HT-29 (cell line): ENCODE measurements around the gene FBF1. TPM values are rescaled to one million over a fixed set of nuclear protein-coding genes. Genes with fewer than 3 reads are reported as not detected.
A peak's percentile ranks its signal among the peaks of the same experiment; 100 is the strongest.

ENCODE experiments used
- DNase-seq: peaks from one replicate; pipeline ENCODE4 v3.0.0-alpha.2; 2015; ENCODE audit warnings: low spot score
- total RNA-seq: library from RNA; depleted of rRNA; stranded (reverse); fragments of >200 nt; shearing (Covaris generic); gene quantifications from 2 replicates; pipeline ENCODE4 v1.2.3, GENCODE V29; 2014

Gene FBF1
- total RNA-seq, 1 experiment from 2014 or later = 13.1 TPM

GRCh38 chr17:75959051-75959838 is 18.4 kb upstream of the FBF1 start:
- no peak for DNase-seq

DNA sequence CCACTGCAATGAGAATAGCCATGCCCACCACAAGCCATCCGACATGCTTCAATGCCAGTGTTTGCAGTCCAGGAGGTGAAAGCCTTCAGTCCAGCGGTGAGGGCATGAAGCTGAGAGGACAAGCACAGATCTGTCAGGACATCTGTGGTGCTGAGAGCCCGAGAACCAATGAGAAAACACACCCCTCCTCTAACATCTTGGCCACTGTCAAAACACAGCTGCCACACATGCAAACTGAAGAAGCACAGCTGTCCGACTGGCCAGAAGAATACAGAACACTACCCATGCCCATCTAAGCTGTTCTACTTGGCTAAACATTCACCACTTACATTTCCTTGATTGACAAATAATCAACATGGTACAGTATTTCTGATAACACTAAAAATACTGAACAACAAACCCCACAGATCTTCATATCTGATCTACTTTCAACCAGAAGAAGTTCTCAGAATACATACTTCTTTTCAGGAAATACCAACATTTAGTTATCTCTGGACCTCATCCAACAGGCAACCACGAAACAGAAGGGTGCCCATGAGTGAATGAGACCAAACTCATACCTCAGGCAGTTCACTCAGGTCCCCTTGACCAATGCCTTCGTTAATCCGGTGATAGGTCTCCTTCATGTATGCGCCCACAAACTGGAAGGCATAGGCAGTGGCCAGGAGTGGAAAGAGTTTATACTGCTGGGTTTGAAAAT is 10.2 kb upstream of the FBF1 start:
- no peak for DNase-seq

DNA sequence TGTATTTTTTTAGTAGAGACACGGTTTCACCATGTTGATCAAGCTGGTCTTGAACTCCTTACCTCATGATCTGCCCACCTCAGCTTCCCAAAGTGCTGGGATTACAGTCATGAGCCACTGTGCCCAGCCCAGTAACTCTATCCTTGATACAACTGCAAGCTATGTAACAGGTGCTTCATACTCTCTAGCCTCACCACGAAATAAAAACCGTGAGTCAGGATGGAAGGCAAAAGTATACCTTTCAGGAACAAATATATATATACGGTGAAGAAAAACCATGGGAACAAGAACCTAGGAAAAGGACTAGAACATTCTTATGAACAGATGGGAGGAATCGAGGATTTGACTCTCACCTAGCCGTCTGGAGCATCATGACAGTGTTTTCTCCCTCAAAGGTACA is 9.6 kb upstream of the FBF1 start:
- DNase-seq = no peak

- DNase-seq = no peak
These were observed 4.4 kb upstream of the FBF1 start for GRCh38 chr17:75945211-75945610.

DNA sequence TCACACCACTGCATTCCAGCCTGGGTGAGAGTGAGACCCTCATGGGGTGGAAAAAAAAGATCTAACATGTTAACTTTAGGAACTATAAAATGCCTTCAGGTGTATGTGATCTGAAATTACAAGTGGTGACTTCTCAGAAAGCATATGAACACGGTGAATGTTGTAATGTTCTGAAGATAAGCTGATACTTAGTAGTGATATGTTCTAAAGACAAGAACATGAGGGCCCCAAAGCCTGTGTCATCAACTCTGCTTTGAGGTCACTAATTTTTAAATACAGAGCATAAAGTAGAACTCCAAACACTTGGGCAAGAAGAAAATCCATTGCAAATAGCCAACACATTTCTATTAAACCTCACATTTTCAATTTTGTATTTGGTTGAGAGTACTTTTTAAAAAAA is 2.6 kb upstream of the FBF1 start:
- no peak for DNase-seq

DNA sequence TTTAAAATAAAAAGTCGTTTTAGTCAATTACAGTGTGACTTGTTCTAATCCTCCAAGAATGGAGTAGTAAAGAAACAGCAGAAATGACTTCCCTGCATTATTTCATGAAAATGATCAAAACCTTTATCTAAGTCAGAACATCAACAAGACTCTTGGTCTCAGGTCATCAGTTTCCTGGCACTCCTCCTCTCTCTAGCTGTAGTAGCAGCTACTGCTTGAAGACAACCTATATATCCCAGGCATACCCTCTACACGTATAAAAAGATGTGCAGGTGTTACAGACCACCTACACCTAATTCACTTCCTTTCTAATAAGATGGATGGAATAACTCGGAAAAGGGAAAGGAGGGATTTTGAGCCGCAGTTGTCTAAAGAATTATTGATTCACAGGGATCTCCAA is 1.6 kb upstream of the FBF1 start:
- DNase-seq = no peak

DNA sequence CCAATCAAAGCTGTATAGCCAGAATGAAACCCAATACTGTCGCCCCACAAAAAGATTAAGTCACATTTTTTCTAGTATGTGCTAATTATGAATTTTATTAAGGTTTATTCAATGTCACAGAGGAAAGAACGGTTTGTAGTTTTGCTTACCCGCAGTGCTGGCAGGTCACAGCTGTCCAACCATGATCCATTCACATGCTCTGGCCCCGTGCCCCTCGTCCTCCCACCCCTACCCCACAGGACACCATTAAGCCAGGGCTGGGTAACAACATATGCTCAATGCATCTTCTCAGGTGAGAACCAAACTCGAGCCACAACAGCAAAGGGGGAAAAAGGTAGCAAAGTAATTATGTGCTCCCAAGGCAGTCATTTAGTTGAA is 589 bp upstream of the FBF1 start:
- DNase-seq = no peak

- no peak for DNase-seq
These were observed 3.2 kb downstream of the FBF1 start for GRCh38 chr17:75937652-75938051.

DNA sequence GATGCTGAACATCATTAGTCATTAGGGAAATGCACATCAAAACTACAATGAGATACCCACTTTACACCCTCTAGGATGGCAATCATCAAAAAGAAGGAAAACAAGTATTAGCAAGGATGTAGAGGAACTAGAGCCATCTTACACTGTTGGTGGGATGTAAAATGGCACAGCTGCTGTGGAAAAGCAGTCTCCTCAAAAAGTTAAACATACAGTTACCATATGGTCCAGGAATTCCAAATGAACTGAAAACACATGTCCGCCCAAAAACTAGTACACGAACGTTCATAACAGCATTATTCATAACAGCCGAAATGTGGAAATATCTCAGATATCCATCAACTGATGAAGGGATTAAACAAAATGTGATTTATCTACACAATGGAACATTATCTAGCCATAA is 7.0 kb downstream of the FBF1 start:
- no peak for DNase-seq

DNA sequence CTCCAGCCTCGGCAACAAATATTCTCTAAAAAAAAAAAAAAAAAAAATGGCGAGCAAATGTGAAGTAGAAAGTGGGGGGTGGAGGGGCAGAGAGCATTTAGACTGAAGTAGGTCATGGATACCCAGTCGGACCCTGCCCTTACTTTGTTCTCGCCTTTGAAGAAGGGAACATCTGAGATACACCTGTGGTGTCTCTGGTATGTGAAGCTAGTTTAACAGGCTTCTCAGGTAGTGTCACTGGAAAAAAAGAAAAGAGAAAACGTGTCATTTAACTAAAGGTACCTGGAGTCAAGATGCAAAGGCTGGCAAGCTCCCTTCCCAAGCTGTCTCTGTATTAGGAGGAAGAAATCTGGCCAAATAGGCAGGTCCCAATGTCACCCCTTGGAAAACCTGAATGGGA is 8.0 kb downstream of the FBF1 start:
- DNase-seq = no peak

- no peak for DNase-seq
These were observed 9.8 kb downstream of the FBF1 start for GRCh38 chr17:75931062-75931461.

GRCh38 chr17:75927286-75927922 is 13.4 kb downstream of the FBF1 start:
- DNase-seq = peak; percentile 35

DNA sequence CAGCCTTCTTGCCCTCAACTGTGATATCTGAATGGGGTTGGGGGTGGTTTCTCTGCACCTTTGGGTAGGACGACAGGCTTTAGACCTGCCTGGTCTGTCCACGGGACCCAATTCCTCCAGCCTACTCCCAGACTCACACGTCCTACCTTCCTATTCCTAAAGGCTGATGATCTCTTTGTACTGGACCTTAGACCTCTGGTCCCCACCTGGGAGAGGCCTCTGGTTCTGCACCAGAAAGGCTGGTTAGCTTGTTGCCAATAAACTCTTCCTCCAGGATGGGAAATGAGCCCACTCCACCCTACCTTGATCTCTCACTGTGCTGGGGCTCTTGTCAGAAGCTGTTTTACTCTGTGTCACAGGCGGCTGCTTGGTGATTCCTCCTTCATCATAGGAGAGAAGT is 14.4 kb downstream of the FBF1 start:
- no peak for DNase-seq

DNA sequence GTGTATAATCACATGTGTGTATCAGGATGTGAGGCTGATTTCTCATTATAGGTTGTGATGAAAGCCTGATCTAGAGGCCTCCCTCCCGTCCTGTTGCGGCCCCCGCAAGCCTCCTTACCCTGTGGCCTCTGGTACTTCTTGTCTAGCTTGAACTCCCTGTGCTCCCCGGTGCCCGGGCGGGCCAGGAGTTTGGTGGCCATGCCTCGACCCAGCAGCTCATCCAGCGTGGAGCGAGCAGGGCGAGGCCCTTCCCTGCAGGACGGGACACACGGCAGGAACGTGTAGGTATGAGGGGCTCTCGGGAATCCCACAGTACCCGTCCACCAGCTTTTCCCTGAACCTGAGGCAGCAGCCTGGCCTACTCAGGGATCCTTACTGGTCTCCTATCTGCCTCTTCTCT is 14.9 kb downstream of the FBF1 start:
- no peak for DNase-seq

DNA sequence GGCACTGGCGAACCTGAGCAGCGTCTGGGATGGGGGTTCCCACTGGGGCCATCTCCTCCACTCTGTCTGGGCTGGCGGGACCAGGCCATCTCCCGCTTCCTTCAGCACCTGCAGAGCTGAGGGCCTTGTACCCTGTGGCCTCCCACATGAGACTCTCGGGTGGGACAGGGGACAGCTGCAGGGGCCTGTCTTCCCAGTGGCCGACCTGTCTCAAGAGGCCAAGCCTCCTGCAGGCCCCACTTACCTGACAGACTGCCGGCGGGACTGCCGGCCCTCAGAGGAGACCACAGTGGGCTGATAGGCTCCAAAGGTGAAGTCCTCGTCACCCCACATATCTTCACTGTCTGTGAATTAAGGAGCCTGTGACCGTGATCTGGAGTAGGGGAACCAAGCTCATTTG is 15.7 kb downstream of the FBF1 start:
- no peak for DNase-seq

- DNase-seq = no peak
These were observed 17.6 kb downstream of the FBF1 start for GRCh38 chr17:75922963-75923874.

- no peak for DNase-seq
These were observed 18.5 kb downstream of the FBF1 start for GRCh38 chr17:75922173-75922961.

GRCh38 chr17:75921596-75921995 is 19.2 kb downstream of the FBF1 start:
- DNase-seq = no peak

GRCh38 chr17:75920045-75920560 is 20.7 kb downstream of the FBF1 start:
- DNase-seq = no peak

GRCh38 chr17:75919611-75920010 is 21.2 kb downstream of the FBF1 start:
- DNase-seq = no peak
